Left renal pelvis (tissue), 4 donors: Measurements from ENCODE around the gene PLA2G5. TPM values are rescaled to one million over a fixed set of nuclear protein-coding genes. Genes with fewer than 3 reads are reported as not detected.

Experiments used
- DNase-seq, 4 donors: peaks; one replicate each; pipeline ENCODE4 v3.0.0-alpha.2; 2013; ENCODE audit warnings: low read depth in 4 of 4, low spot score in 3 of 4
- polyA plus RNA-seq, 4 donors: library from polyadenylated mRNA; unstranded; fragments of 120-200 nt; gene quantifications; one replicate each; pipeline ENCODE4 v1.2.1, GENCODE V29; 2013; ENCODE audit not compliant: insufficient read length in 4 of 4

The PLA2G5 gene
- polyA plus RNA-seq, 4 donors, result not detected

- DNase-seq, result no peak
Measured at GRCh38 chr1:20141001-20141400, 71.0 kb downstream of the PLA2G5 start.

GRCh38 chr1:20141466-20141865 is 71.5 kb downstream of the PLA2G5 start:
- DNase-seq, result no peak

Other genes starting within 250 kb of the PLA2G5 start
- gene OTUD3, start 187.8 kb upstream of the PLA2G5 start, polyA plus RNA-seq, result 10 to 100 TPM; 17.0 to 30.7 (median 21.3) TPM
- not detected for gene PLA2G2E, start 146.6 kb upstream of the PLA2G5 start, polyA plus RNA-seq
- gene PLA2G2A, start 90.6 kb upstream of the PLA2G5 start, polyA plus RNA-seq, result under 1 TPM in 2 of 4 donors, not detected in 2; 0.18 to 0.25 TPM
- gene PLA2G2D, start 49.3 kb downstream of the PLA2G5 start, polyA plus RNA-seq, result under 1 TPM in 2 of 4 donors, not detected in 2; 0.08 to 0.11 TPM
- gene PLA2G2F, start 69.1 kb downstream of the PLA2G5 start, polyA plus RNA-seq, result 1 to 10 TPM in 1 of 4 donors, under 1 TPM in 2, not detected in 1; 0.13 to 1.0 (median 0.93) TPM
- 1 to 10 TPM; 2.2 to 6.5 (median 5.7) TPM for gene UBXN10, start 115.9 kb downstream of the PLA2G5 start, polyA plus RNA-seq
- gene PLA2G2C, start 116.3 kb downstream of the PLA2G5 start, polyA plus RNA-seq, result under 1 TPM in 3 of 4 donors, not detected in 1; 0.09 to 0.26 (median 0.14) TPM
- gene VWA5B1, start 220.7 kb downstream of the PLA2G5 start, polyA plus RNA-seq, result 1 to 10 TPM in 3 of 4 donors, under 1 TPM in 1; 0.40 to 2.0 (median 1.6) TPM